Neural cell (in vitro differentiated cells): Measurements from ENCODE around the gene AKIRIN1. TPM values are rescaled to one million over a fixed set of nuclear protein-coding genes. Genes with fewer than 3 reads are reported as not detected.

Source experiments
- H2AFZ ChIP-seq: fragments of 200-600, 300-800 bp; sonication (generic), shearing (Covaris generic); 2 replicates; pipeline ENCODE4 v1.6.0; 2014; ENCODE audit warnings: low read depth, mild to moderate bottlenecking, antibody characterized with exemption, low read length, moderate library complexity
- H3F3A ChIP-seq: fragments of 200-600 bp; shearing (Covaris generic); 2 replicates; pipeline ENCODE4 v1.6.1; 2016; ENCODE audit warnings: mild to moderate bottlenecking, moderate library complexity, mixed read lengths, antibody characterized with exemption, low read length; ENCODE audit not compliant: insufficient read depth, poor library complexity, severe bottlenecking
- H3K27ac ChIP-seq: fragments of 200-600, 300-800 bp; sonication (generic), shearing (Covaris generic); 2 replicates; pipeline ENCODE4 v1.5.1; 2014; ENCODE audit warnings: mild to moderate bottlenecking, low read length, moderate library complexity
- H3K27me3 ChIP-seq: fragments of 300-800, 200-600 bp; sonication (generic), shearing (Covaris generic); 2 replicates; pipeline ENCODE4 v1.6.0; 2014; ENCODE audit warnings: mild to moderate bottlenecking, low read depth, low read length, moderate library complexity; ENCODE audit not compliant: insufficient read depth
- H3K36me3 ChIP-seq: fragments of 300-800, 200-600 bp; sonication (generic), shearing (Covaris generic); 2 replicates; pipeline ENCODE4 v1.5.1; 2014; ENCODE audit warnings: mild to moderate bottlenecking, antibody characterized with exemption, low read length, moderate library complexity; ENCODE audit not compliant: insufficient read depth
- H3K4me2 ChIP-seq: fragments of 300-800, 200-600 bp; sonication (generic), shearing (Covaris generic); 2 replicates; pipeline ENCODE4 v1.6.0; 2014; ENCODE audit warnings: mild to moderate bottlenecking, low read length
- H3K4me3 ChIP-seq: fragments of 300-800, 200-600 bp; sonication (generic), shearing (Covaris generic); 2 replicates; pipeline ENCODE4 v1.5.1; 2014; ENCODE audit warnings: mild to moderate bottlenecking, low read length, moderate library complexity
- H3K79me2 ChIP-seq: fragments of 200-600 bp; shearing (Covaris generic); replicated peaks from 2 replicates; pipeline ENCODE4 v1.6.0; 2014; ENCODE audit warnings: mild to moderate bottlenecking, low read length, moderate library complexity; ENCODE audit not compliant: insufficient read depth
- H3K9ac ChIP-seq: fragments of 300-800, 200-600 bp; sonication (generic), shearing (Covaris generic); 2 replicates; pipeline ENCODE4 v1.6.1; 2016; ENCODE audit warnings: mild to moderate bottlenecking, low read length, mixed read lengths
- H3K9me2 ChIP-seq: fragments of 200-600 bp; shearing (Covaris generic); 2 replicates; pipeline ENCODE4 v1.6.1; 2016; ENCODE audit warnings: mild to moderate bottlenecking, low read length, mixed read lengths; ENCODE audit not compliant: insufficient read depth
- H3K9me3 ChIP-seq: fragments of 200-600, 300-800 bp; sonication (generic), shearing (Covaris generic); 2 replicates; pipeline ENCODE4 v1.6.1; 2016; ENCODE audit warnings: mild to moderate bottlenecking, mixed run types, low read length, moderate library complexity, mixed read lengths
- H4K20me1 ChIP-seq: fragments of 200-600 bp; shearing (Covaris generic); 2 replicates; pipeline ENCODE4 v1.6.1; 2016; ENCODE audit warnings: mild to moderate bottlenecking, mixed run types; ENCODE audit not compliant: insufficient read depth
- CTCF ChIP-seq: fragments of 450-650 bp; IDR thresholded peaks from 2 replicates; pipeline ENCODE4 v1.5.1; 2014; ENCODE audit warnings: antibody characterized with exemption, mild to moderate bottlenecking, moderate library complexity; ENCODE audit not compliant: poor library complexity, severe bottlenecking
- EP300 ChIP-seq: fragments of 450-650 bp; conservative IDR thresholded peaks from 2 replicates; pipeline ENCODE4 v1.6.1; 2014; ENCODE audit warnings: antibody characterized with exemption, mild to moderate bottlenecking, moderate library complexity; ENCODE audit not compliant: poor library complexity, severe bottlenecking
- EZH2 ChIP-seq: fragments of 200-600, 300-800 bp; shearing (Covaris generic), sonication (generic); IDR thresholded peaks from 2 replicates; pipeline ENCODE4 v1.6.1; 2014; ENCODE audit warnings: antibody characterized with exemption, low read length, borderline replicate concordance, mild to moderate bottlenecking; ENCODE audit not compliant: insufficient read depth, poor library complexity, severe bottlenecking
- MXI1 ChIP-seq: fragments of 450-650 bp; conservative IDR thresholded peaks from 2 replicates; pipeline ENCODE4 v1.6.1; 2014; ENCODE audit warnings: antibody characterized with exemption, mild to moderate bottlenecking; ENCODE audit not compliant: poor library complexity, severe bottlenecking
- POLR2AphosphoS5 ChIP-seq: IDR thresholded peaks from 2 replicates; pipeline ENCODE4 v1.6.1; 2012
- RAD21 ChIP-seq: fragments of 450-650 bp; conservative IDR thresholded peaks from 2 replicates; pipeline ENCODE4 v1.6.1; 2014; ENCODE audit warnings: antibody characterized with exemption, mild to moderate bottlenecking, moderate library complexity
- REST ChIP-seq: IDR thresholded peaks from 2 replicates; pipeline ENCODE4 v1.6.1; 2012; ENCODE audit warnings: borderline replicate concordance
- SMC3 ChIP-seq: fragments of 450-650 bp; conservative IDR thresholded peaks from 2 replicates; pipeline ENCODE4 v1.6.1; 2014; ENCODE audit warnings: antibody characterized with exemption, mild to moderate bottlenecking, moderate library complexity; ENCODE audit not compliant: poor library complexity
- TAF1 ChIP-seq: IDR thresholded peaks from 2 replicates; pipeline ENCODE4 v1.6.1; 2012; ENCODE audit warnings: low read depth
- polyA plus RNA-seq: library from polyadenylated mRNA; depleted of rRNA; stranded (reverse); fragments of >200 nt; gene quantifications from 2 replicates; pipeline ENCODE4 v1.2.3, GENCODE V29; 2014

AKIRIN1 gene
- polyA plus RNA-seq, 1 donor from 2014 or later: 181 TPM

DNA sequence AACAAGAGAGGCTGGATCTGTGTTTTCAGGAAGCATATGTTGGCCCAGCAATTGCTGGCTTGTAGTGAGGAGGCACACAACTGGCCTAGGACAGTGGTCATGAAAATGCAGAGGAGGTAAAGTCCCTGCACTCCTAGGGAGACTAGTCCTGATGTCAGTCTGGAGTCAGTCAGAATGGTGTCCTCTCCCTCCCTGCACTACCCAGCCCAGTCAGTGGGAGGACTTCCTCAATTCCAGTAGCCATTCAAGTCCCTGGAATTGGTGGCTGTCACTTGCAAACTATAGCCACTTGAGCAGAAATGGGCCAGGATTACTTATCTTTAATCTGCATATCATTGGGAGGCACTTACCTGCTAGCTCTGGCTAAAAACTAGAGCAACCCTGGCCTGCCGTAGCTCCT, 53.7 kb downstream of the AKIRIN1 start:
- Histone ChIP-seq H3K4me3 (no peak overlapping the region), H3K79me2 (no peaks in the 10 kb centered on the region), H2AFZ (no peak overlapping the region), H3K9ac (no peak overlapping the region), H3K27ac (no peak overlapping the region), H3F3A (no peaks in the 10 kb centered on the region), H3K9me3 (no peaks in the 10 kb centered on the region), H4K20me1 (no peaks in the 10 kb centered on the region), H3K36me3 (peaks cover 11% of the 10 kb centered on the region), H3K9me2 (no peaks in the 10 kb centered on the region), H3K4me2 (no peak overlapping the region), H3K27me3 (no peaks in the 10 kb centered on the region)
- no peak for TF ChIP-seq TAF1
- TF ChIP-seq REST: no peak
- TF ChIP-seq SMC3: no peak
- no peak for TF ChIP-seq EP300
- no peak for TF ChIP-seq CTCF
- no peak for TF ChIP-seq RAD21
- no peak for TF ChIP-seq MXI1
- no peak for TF ChIP-seq EZH2
- TF ChIP-seq POLR2AphosphoS5: no peak

GRCh38 chr1:39045231-39045630, 54.2 kb downstream of the AKIRIN1 start:
- H3K4me2 ChIP-seq: no peak overlapping the region
- H4K20me1 ChIP-seq: no peaks in the 10 kb centered on the region
- no peak overlapping the region for H2AFZ ChIP-seq
- no peak overlapping the region for H3K4me3 ChIP-seq
- H3K9me2 ChIP-seq: no peaks in the 10 kb centered on the region
- no peak for TF ChIP-seq EZH2
- TF ChIP-seq CTCF: no peak
- TF ChIP-seq SMC3: no peak
- TF ChIP-seq RAD21: no peak
- TF ChIP-seq EP300: no peak
- no peak for TF ChIP-seq MXI1
- no peak for TF ChIP-seq TAF1
- no peak for TF ChIP-seq REST
- no peak for TF ChIP-seq POLR2AphosphoS5
- no peaks in the 10 kb centered on the region for H3K79me2 ChIP-seq
- H3K9ac ChIP-seq: no peak overlapping the region
- no peaks in the 10 kb centered on the region for H3F3A ChIP-seq
- H3K27me3 ChIP-seq: no peaks in the 10 kb centered on the region
- H3K27ac ChIP-seq: no peak overlapping the region
- peaks cover 11% of the 10 kb centered on the region for H3K36me3 ChIP-seq
- no peaks in the 10 kb centered on the region for H3K9me3 ChIP-seq
